ELR (cell line): ENCODE results near the gene PPIF.

Source experiments
- DNase-seq: peaks from one replicate; pipeline ENCODE4 v3.0.0-alpha.2; 2015; ENCODE audit warnings: low read depth

The PPIF gene

DNA sequence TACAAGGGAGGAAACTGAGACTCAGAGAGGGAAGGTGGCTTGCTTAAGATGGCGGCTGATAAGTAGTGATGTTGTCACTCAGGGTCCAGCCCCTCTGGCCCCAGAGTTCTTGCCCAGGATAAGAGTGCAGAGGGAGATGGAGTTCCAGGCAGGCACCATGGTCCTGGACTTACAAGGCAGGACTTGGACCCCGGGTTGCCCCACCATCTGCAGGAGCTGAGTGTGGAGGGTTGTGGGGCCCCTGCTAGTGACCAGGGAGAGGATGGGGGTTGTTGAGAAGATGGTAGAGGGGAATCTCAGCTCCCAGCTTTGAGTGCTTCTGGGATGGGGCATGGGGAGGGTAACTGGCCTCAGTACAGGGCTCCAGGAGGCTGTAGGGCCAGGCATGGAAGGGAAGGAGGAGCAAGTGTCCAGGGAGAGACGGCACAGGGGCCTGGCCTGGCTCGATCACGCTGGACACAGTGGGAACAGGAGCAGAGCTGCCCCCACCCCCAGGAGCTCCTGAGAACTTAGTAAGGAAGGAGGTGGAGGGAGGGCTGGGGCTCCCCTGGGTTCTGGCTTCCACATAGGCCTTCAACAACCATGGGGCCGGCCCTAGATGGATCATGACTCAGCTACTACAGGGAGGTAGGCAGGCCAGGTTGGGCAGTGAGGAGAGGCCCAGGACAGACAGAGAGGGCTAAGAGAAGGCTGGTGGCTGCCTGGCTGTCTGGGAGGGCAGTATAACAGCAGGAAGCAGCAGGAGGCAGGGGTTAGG, 28.2 kb downstream of the PPIF start:
- DNase-seq = peak; percentile 41

DNA sequence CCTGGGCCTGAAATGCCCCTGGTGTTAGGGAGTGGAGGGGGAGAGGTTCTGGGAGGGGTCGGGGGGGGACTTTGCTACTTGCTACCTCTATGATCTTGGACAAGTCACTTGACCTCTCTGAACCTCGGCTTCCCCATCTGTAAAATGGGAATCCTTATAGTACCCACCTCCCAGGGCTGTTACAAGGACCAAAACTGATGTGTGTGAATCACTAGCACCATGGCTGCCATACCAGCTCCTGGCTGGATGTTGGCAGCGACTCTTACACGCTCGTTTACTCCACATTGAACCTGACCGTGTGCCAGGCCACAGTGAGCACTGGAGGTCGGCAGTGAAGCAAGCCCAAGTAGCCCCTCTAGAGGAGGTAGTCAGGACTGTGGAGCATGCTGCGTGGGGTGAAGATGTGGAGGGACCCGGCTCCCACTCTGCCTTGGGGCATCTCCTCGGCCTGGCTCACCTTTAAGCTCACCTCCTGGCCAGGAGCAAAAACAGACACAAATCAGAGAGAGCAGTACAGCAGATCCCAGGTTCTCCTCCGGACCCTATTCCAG, 28.9 kb downstream of the PPIF start:
- no peak for DNase-seq

DNA sequence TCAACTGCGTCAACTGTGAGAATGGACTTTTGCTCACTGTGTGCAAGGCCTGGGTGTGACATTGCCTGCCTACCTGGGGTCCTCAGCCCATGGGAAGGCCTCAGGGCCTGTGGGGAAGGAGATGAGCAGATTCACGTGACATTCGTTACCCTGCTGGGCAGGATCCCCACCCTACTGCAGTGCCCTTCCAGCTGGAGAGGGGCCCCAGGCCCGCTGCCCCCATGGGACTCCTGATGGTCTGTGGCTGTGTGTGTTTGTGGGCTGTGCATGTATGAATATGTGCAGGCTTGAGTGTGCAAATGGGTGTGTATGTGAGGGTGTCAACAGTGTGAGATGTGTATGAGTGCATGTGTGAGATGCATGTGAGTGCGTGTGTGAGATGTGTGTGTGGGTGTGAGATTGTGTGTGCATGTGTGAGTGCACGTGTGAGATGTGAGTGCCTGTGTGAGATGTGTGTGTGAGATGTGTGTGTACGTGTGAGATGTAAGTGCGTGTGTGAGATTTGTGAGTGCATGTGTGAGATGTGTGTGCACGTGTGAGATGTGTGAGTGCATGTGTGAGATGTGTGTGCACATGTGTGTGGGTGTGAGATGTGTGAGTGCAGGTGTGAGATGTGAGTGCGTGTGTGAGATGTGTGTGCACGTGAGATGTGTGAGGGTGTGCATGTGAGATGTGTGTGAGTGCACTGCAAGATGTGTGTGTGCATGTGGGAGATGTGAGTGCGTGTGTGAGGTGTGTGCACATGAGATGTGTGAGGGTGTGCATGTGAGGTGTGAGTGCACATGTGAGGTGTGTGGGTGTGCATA, 29.7 kb downstream of the PPIF start:
- DNase-seq = no peak

DNA sequence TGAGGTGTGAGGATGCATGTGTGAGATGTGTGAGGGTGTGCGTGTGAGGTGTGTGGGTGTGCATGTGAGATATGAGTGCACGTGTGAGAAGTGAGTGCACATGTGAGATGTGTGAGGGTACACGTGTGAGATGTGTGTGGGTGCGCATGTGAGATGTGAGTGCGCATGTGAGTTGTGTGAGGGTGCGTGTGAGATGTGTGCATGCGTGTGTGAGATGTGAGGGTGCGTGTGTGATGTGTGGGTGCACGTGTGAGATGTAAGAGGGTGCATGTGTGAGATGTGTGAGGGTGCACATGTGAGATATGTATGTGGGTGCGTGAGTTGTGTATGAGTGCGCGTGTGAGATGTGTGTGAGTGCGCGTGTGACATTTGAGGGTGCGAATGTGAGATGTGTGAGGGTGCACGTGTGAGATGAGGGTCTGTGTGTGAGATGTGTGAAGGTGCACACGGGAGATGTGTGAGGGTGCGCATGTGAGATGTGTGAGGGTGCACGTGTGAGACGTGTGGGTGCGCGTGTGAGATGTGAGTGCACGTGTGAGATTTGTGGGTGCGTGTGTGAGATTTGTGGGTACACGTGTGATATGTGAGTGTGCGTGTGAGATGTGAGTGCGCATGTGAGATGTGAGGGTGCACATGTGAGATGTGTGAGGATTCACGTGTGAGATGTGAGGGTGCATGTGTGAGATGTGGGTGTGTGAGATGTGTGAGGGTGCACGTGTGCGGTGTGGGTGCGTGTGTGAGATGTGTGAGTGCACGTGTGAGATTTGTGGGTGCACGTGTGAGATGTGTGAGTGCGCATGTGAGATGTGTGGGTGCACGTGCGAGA, 30.5 kb downstream of the PPIF start:
- DNase-seq = no peak

DNA sequence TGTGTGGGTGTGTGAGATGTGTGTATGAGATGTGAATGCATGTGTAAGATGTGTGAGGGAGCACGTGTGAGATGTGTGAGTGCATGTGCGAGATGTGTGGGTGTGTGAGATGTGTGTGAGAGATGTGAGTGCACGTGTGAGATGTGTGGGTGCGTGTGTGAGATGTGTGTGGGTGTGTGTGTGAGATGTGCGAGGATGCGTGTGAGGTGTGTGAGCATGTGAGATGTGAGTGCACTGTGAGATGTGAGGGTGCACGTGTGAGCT, 31.0 kb downstream of the PPIF start:
- no peak for DNase-seq

DNA sequence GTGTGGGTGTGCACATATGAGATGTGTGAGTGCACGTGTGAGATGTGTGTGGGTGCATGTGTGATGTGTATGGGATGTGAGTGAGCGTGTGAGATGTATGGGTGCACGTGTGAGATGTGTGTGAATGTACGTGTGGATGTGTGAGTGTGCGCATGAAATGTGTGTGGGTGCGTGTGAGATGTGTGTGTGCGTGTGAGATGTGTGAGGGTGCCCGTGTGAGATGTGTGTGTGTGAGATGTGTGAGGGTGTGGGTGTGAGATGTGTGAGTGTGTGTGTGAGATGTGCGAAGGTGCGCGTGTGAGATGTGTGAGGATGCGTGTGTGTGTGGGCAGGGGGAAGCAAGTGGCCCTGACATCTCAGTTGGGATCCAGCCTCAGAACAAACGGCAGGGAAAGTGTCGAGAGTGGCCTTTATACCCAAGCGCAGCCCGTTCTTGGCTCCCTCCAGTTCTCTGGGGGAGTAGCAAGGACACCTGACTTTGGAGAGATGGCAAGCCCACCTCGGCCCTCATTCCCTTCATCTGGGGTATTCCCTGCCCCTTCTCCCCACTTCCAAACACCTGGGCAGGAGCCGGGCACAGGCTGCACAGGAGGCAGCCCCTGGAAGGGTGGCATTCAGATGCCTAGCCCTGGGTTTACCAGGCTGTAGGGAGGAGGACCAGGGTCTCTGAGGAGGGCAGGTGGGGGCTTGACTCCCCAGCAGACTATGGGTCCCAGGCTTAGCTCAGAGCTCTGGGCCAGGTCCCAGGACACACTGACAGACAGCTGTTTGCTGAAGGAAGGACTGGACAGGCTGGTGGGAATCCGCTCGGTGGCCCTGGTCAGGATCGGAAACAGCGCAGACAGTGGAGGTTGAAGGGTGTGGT, 31.6 kb downstream of the PPIF start:
- no peak for DNase-seq

DNA sequence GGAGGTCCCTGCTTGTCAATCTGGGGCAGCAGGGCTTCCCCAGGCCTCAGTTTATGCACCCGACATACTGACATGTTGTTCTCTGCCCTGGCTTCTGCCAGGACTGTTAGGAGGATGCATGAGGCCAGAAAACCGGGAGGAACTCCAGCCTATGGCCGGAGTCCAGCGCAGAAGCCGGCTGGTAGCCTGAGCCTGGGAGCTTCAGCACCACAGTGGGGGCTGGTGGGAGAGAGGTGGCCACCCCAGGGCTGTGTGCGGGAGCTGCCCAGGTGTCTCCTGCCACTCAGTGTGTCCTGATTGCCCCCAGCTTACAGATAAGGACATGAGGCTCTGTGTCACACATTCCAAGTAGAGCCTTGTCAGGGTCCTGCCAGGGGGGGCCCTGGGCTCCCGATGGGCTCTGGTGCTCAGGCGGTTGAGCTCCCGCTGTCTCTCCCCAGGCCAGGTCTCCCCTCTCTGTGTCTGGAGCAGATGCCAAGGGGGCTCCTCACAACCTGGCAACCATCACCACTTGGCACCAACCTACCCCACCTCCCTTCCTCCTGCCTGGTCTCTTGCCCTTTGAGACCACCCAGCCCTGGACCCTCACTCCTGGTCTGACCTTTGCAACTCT, 32.3 kb downstream of the PPIF start:
- DNase-seq = no peak

DNA sequence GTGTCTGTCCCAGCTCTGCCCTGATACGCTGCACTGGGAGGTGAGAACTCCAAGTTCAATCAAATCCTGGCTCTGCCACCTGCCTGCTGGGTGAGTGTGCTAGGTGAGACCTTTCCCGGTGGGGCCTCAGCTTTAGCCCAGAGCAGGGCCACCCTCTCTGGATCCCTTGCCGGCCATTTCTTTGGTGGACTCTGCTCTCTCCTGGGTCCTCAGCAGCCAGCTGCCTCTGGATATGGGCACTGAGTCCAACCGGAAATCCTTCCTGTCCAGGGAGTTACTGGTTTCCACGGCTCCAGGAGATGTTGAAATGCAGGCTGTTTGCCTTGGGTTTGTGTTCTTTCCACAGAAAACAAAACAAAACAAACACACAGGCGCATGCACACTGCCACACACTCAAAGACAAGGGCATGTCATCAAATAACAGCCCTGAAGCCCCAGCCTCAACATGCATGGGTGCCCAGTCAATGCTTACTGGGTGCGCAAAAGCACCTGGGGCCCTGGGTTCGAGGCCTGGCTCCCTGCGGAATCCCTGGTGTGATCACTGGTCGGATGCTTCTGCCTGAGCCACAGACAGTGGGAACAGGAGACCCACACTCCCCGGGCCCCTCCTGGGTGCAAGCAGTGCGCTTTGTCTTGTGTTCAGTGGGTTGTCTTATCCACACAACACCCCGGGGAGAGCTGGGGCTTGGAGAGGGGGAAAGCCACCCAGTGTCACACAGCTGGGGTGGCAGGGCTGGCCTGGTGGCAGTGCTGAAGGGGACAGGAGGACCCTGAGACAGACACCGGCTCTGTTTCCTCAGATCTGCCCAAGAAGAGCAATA, 33.1 kb downstream of the PPIF start:
- DNase-seq = peak; percentile 64

DNA sequence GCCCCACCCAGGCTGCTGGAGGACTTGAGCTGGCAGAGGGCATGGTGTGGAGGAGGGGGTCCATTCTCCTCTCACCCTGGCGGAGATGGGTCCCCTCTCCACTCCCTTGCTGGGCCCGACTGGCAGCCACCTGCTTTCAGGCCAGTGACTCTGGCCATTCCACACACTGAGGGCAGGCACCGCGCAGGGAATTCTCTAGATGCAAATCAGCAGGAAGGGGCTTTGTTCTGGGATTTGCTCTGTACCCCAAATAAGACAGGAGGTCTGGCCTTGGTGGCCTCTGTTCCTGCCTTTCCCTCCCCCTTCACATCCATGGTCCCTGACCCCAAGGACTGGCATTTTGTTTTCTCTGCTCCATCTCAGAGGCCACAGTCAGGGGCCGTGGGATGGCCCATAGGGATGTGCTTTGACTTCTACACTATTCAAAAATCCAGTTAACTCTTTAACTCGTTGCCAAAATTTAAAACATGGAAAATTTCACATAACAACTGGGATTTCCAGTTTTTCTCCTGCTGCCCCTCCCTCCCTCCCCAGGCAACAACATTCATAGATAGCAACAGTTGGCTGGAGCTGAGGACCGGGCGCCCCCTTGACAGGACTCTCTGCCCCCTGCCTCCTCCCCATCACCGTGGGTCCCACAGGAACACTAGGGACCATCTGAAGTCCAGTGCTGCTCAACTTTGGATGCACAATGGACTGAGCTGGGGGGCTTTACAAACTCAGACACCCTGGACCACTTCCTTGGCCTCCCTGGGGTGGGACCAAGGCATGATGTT, 33.9 kb downstream of the PPIF start:
- DNase-seq = no peak

DNA sequence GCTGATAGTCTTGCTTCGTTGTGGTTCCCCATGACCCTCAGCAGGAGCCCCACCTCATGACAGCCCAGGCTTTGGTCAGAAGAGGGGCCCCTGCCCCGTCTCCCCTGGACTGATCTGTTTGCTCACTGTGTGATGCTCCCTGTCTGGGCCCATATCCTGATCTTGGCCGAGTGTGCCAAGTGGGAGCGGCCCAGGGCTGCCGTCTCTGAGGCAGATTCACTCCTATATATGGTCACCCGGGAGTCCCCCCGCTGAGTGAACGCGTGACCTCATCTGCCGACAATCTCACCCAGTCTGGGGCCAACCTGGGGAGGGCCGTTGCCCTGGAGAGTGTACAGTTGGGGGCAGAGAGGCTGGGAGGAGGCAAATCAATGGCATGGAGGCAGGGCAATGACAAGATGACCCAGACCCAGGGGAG, 34.5 kb downstream of the PPIF start:
- DNase-seq = peak; percentile 89

DNA sequence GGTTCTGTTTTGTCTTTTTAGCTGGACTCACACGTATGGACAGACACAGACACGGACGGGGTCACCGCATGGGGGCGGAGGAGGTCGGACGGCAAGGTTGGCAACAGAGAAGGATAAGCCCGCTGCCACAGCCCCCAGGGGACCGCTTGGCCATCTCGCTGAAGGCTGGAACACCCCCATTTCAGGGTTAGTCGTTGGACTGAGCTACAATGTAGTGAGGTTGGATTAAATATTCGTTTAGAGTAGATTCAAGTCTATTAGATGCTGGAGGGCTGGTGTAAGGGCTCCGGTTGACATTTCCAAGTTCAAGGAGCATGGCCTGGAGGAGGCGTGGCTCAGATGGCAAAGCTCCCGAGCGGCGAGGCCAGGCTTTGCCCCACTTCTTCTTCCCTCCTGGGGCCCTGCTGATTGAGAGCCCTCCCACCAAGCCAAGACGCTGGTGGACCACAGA, 35.2 kb downstream of the PPIF start:
- DNase-seq = no peak

DNA sequence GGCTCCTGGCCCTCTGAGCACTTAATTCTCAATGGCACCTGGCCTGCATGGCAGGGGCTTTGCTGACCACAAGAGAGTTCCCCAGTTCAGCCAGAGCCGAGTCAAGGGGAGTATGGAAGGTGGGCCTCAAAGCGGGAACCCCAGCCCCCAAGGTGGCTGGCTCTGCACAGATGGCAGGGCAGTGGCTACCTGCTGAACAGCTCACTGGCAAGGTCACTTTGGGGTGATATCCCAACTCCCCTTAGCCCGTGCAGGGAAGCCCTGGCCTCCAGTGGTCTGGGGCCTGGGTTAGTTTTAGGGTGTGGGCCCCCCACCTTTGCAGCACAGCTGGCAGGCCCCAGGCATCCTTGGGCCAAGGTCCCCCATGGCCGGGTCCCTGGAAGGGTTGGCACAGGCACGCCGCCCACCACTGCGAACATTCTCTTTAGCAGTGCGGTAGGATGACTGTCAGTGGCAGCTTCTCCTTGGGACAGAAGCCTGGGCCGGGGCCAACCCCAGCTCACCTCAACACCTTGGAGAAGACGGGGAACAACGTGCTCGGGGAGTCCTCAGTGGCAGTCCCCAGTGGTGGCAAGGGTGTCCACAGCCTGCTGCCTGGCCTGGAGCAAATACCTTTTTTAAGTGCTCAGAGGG, 36.8 kb downstream of the PPIF start:
- no peak for DNase-seq

DNA sequence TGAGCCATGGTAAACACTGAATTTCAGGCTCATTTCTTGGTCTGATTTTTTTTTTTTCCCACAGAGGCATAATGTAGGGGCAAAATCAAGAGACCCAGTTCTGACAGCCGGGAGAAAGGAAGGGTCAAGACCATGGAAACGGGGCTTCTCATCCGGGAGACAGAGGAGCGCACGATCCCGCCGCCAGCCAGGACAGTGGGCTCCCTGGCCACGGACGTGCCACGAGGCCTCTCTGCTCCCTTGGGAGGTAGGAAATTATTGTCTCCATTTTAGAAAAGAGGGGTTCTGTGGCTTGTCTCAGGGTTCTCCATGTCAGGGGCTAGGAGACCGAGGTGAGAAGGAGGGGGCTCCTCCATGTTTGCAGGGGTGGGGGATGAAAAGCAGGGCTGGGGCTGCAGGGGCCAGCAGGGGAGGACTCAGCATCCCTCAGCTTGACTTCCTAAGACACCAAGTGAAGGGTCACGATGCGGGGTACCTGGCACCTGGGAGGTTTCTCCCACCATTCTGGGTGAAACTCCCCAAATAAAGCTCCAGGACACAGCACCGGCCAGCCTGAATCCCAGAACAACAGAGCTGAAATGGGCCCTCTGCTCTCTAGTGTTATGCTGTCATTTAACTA, 37.6 kb downstream of the PPIF start:
- DNase-seq = no peak

DNA sequence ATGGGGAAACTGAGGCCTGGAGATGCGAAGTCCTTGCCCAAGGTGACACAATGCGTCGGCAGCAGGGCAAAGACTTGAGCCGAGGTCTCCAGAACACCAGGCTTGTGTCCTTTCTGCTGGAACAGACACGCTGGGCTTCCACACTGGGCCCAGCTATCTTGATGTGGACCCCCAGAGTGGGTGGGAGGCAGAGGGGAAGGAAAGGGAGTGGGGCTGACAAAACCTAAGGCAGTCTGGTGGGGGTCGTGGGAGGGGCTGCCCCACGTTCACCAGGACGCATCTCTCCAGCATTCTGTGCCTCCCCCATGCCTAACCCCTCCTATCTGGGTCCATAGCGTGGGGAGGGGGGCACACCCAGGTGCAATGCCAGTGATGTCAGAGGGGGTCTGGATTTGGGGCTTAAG, 38.1 kb downstream of the PPIF start:
- no peak for DNase-seq

DNA sequence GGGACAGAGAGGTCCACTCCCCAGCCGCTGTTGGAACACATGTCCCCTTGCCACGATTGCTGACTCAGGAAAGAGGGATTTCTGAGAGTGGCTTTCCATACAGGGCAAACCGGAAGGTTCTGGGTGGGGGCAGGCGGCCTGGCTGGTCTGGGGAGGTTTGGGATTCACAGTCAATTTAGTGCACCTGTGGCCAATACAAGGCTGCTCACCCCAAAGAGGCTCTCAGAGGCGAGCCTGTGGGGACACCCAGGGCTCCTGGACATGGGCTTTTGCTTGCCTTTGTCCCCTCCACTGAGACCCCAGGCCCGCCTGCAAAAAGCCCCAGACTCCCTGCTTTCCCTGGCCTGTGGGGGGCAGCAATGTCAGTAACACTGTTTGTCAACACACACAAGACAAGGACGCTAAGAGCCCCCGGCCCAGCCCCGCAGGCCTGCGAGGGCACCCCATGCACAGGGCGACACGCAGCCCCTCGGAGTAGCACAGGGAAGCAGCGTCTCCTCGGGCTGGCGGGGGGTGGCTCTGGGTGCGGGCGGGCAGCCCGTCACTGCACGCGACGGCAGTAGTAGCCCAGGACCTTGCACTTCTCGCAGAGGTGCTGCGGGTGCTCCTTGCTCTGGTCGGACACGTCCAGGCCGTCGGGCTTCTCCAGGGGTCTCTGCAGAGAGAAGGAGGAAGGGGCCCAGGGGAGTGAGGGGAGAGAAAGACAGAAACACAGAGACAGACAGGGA, 38.7 kb downstream of the PPIF start:
- no peak for DNase-seq

DNA sequence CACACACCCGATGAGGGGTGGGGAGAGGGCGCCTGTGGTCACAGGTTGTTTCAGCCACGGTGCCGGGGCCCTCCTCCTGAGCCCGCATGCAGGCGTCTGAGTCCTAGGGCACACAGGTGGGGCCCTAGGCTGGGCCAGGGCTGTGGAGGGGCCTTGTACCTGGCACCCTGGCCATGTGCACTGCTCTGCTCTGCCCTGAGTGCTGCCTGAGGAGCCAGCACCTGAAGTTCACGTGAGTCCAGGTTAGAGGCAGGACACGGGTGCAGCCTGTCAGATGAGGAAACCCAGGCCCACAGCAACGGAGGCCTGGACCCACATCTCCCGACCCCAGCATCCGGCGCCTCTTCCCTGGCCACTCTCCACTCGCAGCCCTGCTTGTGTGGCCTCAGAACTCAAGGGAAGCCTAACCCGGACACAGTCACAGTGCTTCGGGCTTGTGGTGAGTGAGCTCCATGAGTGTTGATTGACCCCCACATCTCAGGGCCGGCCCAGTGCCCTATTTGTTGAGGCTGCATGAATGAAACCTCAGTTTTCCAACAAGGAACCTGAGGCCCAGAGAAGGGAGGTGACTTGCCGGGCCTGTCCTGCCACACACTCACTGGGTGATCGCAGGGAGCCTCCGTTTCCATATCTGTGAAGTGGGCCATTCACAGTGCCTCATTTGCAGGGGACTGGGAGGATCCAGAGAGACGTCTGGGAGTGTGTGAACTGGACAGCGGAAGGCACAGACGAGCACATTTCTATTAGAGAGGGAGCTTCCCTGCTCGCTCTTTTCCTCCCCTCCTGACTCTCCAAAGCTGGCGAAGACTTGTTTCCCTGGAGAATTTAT, 39.6 kb downstream of the PPIF start:
- no peak for DNase-seq

DNA sequence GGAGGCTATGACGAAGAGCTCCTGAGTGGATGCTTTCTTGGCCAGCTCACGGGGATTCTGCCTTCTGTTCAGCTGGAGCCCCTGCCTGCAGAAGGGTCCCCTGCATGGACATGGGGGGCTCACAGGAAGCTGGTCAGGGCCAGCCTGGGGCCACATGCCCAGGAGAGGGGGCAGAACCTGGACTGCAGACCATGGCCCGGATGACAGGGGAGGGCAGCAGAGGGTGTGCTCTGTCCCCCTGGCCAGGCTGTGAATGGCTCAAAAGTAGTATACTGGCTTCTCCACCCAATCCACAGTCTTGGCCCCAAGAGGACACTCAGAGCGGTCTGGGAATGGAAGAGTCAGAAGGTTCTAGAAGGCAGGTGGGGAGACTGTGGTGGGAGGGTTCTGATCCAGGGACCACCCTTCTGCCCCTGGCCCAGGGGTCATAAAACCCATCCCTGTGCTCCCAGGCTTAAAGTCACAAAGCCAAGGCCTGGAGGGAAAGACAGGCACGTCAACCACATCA, 40.3 kb downstream of the PPIF start:
- DNase-seq = no peak
